Urinary bladder (tissue), 4 donors: ENCODE data around the gene TAF6L. TPM values are rescaled to one million over a fixed set of nuclear protein-coding genes. Genes with fewer than 3 reads are reported as not detected.
A peak's percentile ranks its signal among the peaks of the same experiment; 100 is the strongest.
"Not testable (repeated sequence)": the region's sequence is repeated elsewhere in the genome, so short reads cannot be mapped to it uniquely, and the experiment has no call there.

Experiments used
- DNase-seq: peaks from one replicate; pipeline ENCODE4 v3.0.0-alpha.2; 2015; ENCODE audit errors: extremely low spot score
- H3K27ac ChIP-seq: one replicate; pipeline ENCODE4 v1.5.1; 2013; ENCODE audit warnings: low read depth, mild to moderate bottlenecking, moderate library complexity
- H3K36me3 ChIP-seq: one replicate; pipeline ENCODE4 v1.6.1; 2013; ENCODE audit warnings: mild to moderate bottlenecking, moderate library complexity; ENCODE audit not compliant: insufficient read depth
- H3K4me1 ChIP-seq: one replicate; pipeline ENCODE4 v1.6.1; 2013; ENCODE audit warnings: mild to moderate bottlenecking, moderate library complexity; ENCODE audit not compliant: insufficient read depth
- H3K4me3 ChIP-seq: one replicate; pipeline ENCODE4 v1.5.1; 2013; ENCODE audit warnings: low read depth, low read length
- WGBS: extraction: QIAGEN DNeasy Blood & Tissue Kit; methylation state at CpG from one replicate; pipeline ENCODE4 v1.1.7; 2013; 5-methylcytosine and 5-hydroxymethylcytosine counted together
- polyA plus RNA-seq: library from polyadenylated mRNA; stranded (reverse); fragments of 200-250 nt; gene quantifications from one replicate; pipeline ENCODE4 v1.2.3, GENCODE V29; 2013
- total RNA-seq: library from RNA; depleted of rRNA; stranded (reverse); fragments of >200 nt; gene quantifications from one replicate; pipeline ENCODE4 v1.2.3, GENCODE V29; 2014
- donor health status: healthy with polysubstance abuse.
- donor health status: healthy.

Gene TAF6L
- total and polyA plus RNA-seq, 2 donors: 8.5 to 21.9 TPM

- peak overlapping the region; percentile 95 for H3K4me3 ChIP-seq
- H3K36me3 ChIP-seq: peaks cover 6% of the 10 kb centered on the region
- no peaks in the 10 kb centered on the region for H3K4me1 ChIP-seq
- 3% methylated on average over 14 of the region's 14 CpGs for WGBS
- peak overlapping the region; percentile 80 for H3K27ac ChIP-seq
- DNase-seq: no peak
Measured at GRCh38 chr11:62804310-62805075, 33.3 kb downstream of the TAF6L start.

DNA sequence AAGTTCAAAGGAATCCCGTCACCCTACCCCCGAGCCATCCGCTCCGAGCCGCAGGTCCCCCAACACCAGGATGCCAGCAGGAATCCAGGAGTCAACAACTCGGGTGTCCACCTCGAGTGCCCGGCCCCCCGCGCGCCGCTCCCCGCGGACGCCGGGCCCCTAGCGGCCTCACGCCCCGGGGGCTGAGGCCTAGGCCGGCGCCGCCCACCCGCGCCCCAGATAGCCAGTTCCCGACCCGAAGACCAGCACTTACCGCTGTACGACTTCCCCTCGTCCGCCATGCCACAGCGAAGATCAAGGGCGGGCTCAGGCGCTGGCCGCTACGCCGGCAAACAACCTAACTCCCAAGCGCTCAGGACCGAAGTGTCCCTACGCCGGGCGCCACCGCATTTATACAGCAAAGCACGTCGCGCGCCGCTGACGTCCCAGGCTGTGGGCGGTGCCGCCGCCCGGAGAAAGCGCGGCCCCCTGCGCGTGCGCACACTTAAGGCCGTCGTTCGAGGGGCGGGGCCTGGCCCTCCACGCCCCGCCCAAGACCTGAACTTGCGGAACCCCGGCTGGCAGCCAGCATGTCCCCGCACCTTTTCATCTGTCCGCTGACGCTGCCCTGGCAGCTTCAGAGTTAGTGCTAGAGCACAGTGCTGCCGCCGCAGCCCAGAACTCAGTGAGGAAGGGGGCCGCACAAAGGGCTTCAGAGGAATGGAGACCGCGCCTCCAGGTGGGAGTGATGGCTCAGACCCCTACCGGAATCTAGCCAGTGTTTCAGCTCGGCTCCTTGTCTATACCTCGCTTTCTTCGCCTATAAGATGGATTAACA lies 34.1 kb downstream of the TAF6L start, which contains the start of gene NXF1:
NXF1 (minus strand) TSS at position 365 of the 817 bp plus-strand sequence; CDS start at position 281, 84 bp downstream.
- peak; percentile 82 for DNase-seq
- no peaks in the 10 kb centered on the region for H3K4me1 ChIP-seq
- peak within 1 kb of the TSS; percentile 95 for H3K4me3 ChIP-seq
- under 1% methylated on average over 77 of the region's 77 CpGs for WGBS
- peak within 1 kb of the TSS; percentile 80 for H3K27ac ChIP-seq
- peaks cover 5% of the 10 kb centered on the region for H3K36me3 ChIP-seq

DNA sequence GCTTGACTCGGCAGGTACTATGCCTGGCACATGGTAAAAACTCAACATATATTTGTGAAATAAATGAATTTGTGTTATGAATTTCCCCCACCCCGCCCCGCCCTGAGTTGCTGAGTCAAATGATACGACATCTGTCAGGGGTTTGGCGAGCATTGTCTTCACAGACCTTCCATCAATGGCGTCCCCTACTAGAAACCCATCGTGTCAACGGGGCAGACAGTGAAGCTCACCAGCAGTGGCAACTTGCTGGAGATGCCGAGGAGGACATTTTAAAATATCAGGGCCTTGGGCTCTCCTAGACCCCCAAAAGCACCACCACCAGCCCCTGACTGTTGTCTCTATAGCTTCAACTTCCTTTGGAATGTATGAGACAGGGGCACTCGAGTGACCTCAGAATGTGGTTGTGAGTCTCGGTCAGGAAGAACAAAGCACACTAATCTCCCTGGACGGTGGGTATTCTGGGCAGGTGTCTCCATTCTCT lies 34.8 kb downstream of the TAF6L start:
- H3K36me3 ChIP-seq: peaks cover 4% of the 10 kb centered on the region
- H3K27ac ChIP-seq: no peak overlapping the region
- WGBS: 25% methylated on average over 12 of the region's 12 CpGs
- DNase-seq: no peak
- peak overlapping the region; percentile 33 for H3K4me3 ChIP-seq
- no peaks in the 10 kb centered on the region for H3K4me1 ChIP-seq

DNA sequence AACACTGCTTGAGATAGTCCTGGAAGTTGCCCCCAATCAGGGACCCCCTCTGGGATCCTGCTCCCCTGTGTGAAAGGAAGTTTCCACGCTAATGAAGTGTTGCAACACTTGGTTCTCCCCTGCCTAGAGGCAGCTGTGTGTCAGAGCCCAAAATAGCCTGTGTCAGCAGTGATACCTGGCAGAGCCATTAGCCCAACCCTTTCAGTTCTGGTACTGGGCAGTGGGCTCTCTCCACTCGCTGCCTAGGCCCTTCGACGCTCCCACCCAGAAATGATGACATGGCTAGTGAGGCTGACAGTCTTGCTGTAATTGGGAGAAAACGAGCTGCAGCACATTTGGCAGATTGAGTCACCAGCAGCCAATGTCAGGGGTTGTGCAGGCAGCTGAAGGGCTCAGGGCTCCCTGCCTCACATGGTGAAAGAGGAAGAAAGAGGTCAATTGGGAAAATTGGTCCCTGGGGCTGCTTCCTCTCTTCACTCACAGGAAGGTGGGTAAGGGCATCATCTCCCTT lies 35.5 kb downstream of the TAF6L start:
- WGBS: 78% methylated on average over 5 of the region's 5 CpGs
- H3K27ac ChIP-seq: no peak overlapping the region
- DNase-seq: no peak
- H3K4me3 ChIP-seq: no peak overlapping the region
- H3K36me3 ChIP-seq: peaks cover 4% of the 10 kb centered on the region
- no peaks in the 10 kb centered on the region for H3K4me1 ChIP-seq

DNA sequence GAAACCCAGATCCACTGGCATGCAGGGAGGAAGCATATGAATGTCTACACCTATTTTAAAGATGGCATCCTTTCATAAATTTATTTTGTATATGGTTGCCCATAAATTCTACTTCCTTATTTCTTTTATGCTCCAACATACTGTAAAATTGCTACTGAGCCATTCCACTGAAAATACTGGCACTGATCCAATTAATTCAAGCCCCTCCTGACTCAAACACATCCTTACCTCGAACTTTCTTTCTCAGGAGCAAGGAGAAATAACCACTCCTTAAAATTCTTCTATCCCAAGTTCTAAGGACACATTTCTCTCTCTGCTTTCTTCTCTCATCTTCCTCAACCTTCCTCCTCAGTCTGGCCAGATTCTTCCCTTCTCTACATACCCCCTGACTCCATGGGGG lies 39.6 kb downstream of the TAF6L start:
- no peaks in the 10 kb centered on the region for H3K36me3 ChIP-seq
- no peak for DNase-seq
- WGBS: 38% methylated on average over 1 of the region's 1 CpG
- no peak overlapping the region for H3K27ac ChIP-seq
- no peaks in the 10 kb centered on the region for H3K4me1 ChIP-seq
- H3K4me3 ChIP-seq: no peak overlapping the region

GRCh38 chr11:62811659-62812058 lies 40.5 kb downstream of the TAF6L start:
- Histone ChIP-seq H3K36me3 (no peaks in the 10 kb centered on the region), H3K4me1 (no peaks in the 10 kb centered on the region), H3K4me3 (no peak overlapping the region), H3K27ac (no peak overlapping the region)
- WGBS: 69% methylated on average over 2 of the region's 2 CpGs
- DNase-seq: no peak

DNA sequence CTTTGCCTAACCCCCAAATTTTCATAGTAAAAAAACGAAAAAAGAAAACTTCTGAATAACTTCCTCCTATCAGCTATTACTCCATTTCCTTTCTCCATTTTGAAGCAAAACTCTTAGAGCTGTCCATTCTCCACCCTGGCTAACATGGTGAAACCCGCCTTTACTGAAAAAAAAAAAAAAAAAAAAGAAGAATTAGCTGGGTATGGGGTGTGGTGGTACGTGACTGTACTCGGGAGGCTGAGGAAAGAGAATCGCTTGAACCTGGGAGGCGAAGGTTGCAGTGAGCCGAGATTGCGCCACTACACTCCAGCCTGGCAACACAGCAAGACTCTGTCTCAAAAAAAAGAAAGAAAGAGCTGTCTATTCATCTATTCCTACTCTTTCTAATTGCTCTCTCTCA lies 45.4 kb downstream of the TAF6L start:
- H3K4me1 ChIP-seq: no peaks in the 10 kb centered on the region
- no peak for DNase-seq
- H3K4me3 ChIP-seq: no peak overlapping the region
- peaks cover 3% of the 10 kb centered on the region for H3K36me3 ChIP-seq
- WGBS: 86% methylated on average over 8 of the region's 8 CpGs
- H3K27ac ChIP-seq: no peak overlapping the region

DNA sequence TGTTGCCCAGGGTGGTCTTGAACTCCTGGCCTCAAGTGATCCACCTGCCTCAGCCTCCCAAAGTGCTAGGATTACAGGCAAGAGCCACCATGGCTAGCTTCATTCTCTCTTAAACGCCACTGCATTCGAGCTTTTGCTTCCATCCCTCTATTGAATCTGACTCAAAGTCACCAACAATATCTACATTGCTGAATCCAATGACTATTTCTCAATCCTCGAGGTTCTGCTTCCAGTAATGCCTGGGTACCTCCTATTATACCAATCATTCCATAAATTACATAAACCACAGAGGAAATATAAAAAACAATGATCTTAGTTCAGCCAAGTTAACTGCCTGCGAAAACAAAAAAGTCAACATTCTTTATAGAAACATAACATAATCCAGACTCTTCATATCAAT lies 45.9 kb downstream of the TAF6L start:
- WGBS: 91% methylated on average over 4 of the region's 4 CpGs
- Histone ChIP-seq H3K36me3 (peaks cover 3% of the 10 kb centered on the region), H3K4me1 (no peaks in the 10 kb centered on the region), H3K27ac (no peak overlapping the region), H3K4me3 (no peak overlapping the region)
- DNase-seq: no peak

- WGBS: 94% methylated on average over 3 of the region's 3 CpGs
- no peaks in the 10 kb centered on the region for H3K4me1 ChIP-seq
- no peak overlapping the region for H3K4me3 ChIP-seq
- H3K36me3 ChIP-seq: peaks cover 3% of the 10 kb centered on the region
- no peak overlapping the region for H3K27ac ChIP-seq
- no peak for DNase-seq
Measured at GRCh38 chr11:62823677-62824076, 52.5 kb downstream of the TAF6L start.

GRCh38 chr11:62828130-62828529 lies 56.9 kb downstream of the TAF6L start:
- 92% methylated on average over 8 of the region's 8 CpGs for WGBS
- DNase-seq, H3K4me1 ChIP-seq, H3K4me3 ChIP-seq, H3K27ac ChIP-seq, H3K36me3 ChIP-seq: not testable (repeated sequence)

DNA sequence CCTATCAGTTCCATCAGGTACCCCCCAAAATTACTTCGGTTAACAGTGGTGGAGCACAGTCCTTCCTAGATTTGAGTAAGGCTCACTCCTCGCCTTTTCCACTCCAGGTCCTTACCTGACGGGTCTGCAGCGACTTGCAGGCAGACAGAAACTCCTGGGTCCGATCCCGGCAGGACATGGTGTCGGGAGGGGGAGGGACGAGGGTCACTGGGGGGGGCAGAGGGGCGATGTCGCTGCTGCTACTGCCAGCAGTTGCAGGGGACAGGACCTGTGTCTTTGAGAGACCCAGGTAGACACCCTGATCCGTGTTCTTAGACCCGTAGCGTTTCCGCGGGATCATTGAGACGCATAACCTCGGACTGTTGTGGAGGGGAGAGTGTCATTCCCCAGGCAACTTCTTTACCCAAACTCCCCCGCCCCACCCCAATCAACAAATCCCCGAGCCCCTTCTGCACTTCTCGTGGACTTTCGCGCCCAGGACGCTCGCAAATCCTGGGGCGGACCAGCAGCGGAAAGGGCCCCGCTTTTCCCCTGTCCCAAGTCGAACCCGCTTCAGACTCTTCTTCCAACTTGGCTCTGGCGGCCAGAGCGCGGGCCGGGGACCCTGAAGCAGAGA lies 59.8 kb downstream of the TAF6L start:
- no peaks in the 10 kb centered on the region for H3K4me1 ChIP-seq
- WGBS: 1% methylated on average over 33 of the region's 33 CpGs
- peak overlapping the region; percentile 73 for H3K4me3 ChIP-seq
- no peak for DNase-seq
- H3K27ac ChIP-seq: peak overlapping the region; percentile 93
- no peaks in the 10 kb centered on the region for H3K36me3 ChIP-seq

GRCh38 chr11:62831520-62832335 lies 60.5 kb downstream of the TAF6L start, which contains the start of gene STX5:
TSS of gene STX5 (minus strand) at chr11:62832051. CDS start at chr11:62831243, 808 bp downstream.
- H3K27ac ChIP-seq: peak within 1 kb of the TSS; percentile 99
- WGBS: under 1% methylated on average over 65 of the region's 65 CpGs
- H3K4me1 ChIP-seq: no peaks in the 10 kb centered on the region
- H3K4me3 ChIP-seq: peak within 1 kb of the TSS; percentile 73
- no peaks in the 10 kb centered on the region for H3K36me3 ChIP-seq
- DNase-seq: peak; percentile 96
